HepG2 (cell line): ENCODE results near the gene GLE1. TPM values are rescaled to one million over a fixed set of nuclear protein-coding genes. Genes with fewer than 3 reads are reported as not detected.

Experiments
- ARID4A ChIP-seq: sonication (generic); formaldehyde crosslinking; IDR thresholded peaks from 2 replicates; pipeline ENCODE4 v1.5.0; 2020; ENCODE audit warnings: mild to moderate bottlenecking, missing genetic modification reagents, borderline replicate concordance
- CAMTA2 ChIP-seq: sonication (generic); formaldehyde crosslinking; IDR thresholded peaks from 2 replicates; pipeline ENCODE4 v1.4.0; 2020; ENCODE audit warnings: mild to moderate bottlenecking, missing genetic modification reagents, borderline replicate concordance
- CBX2 ChIP-seq, 2 experiments: fragments of 200-600 bp in 1 of 2; sonication (generic); formaldehyde crosslinking in 1 of 2; IDR thresholded peaks; 2 replicates each; pipeline versions ENCODE4 v1.7.0 to v1.8.1; 2018 to 2022; ENCODE audit warnings: low read depth in 2 of 2, low read length in 1 of 2, mild to moderate bottlenecking in 1 of 2, missing genetic modification reagents in 1 of 2
- CREB1 ChIP-seq, 2 experiments: fragments of 450-650 bp in 1 of 2; IDR thresholded peaks; 2 replicates each; pipeline ENCODE4 v1.6.1; 2016 to 2017; ENCODE audit warnings: control low read depth in 1 of 2, mild to moderate bottlenecking in 1 of 2, missing compliant biosample characterization in 1 of 2, missing genetic modification characterization in 1 of 2
- ESRRA ChIP-seq: sonication (generic); formaldehyde crosslinking; IDR thresholded peaks from 2 replicates; pipeline ENCODE4 v1.5.1; 2020; ENCODE audit warnings: mild to moderate bottlenecking, low read depth, missing genetic modification reagents
- FOXA3 ChIP-seq: IDR thresholded peaks from 2 replicates; pipeline ENCODE4 v1.6.1; 2016; ENCODE audit warnings: missing genetic modification reagents, missing compliant biosample characterization
- HNF4A ChIP-seq: sonication (generic); formaldehyde crosslinking; IDR thresholded peaks from 2 replicates; pipeline ENCODE4 v1.4.0; 2020; ENCODE audit warnings: missing genetic modification reagents
- NFYC ChIP-seq: IDR thresholded peaks from 2 replicates; pipeline ENCODE4 v1.6.1; 2016; ENCODE audit warnings: missing genetic modification reagents, missing compliant biosample characterization
- THAP9 ChIP-seq: sonication (generic); formaldehyde crosslinking; IDR thresholded peaks from 2 replicates; pipeline ENCODE4; 2020; ENCODE audit warnings: missing genetic modification reagents, mild to moderate bottlenecking, borderline replicate concordance
- polyA plus RNA-seq, 8 experiments: library from polyadenylated mRNA; depleted of rRNA in 3 of 8; stranded (reverse) in 7 of 8; unstranded in 1 of 8; fragments of >200 nt; fragmentation: Illumina TruSeq in 4 of 8; extraction: Trizol in 4 of 8; gene quantifications; 2 replicates each; pipeline versions ENCODE4 v1.2.1 to v1.2.3, GENCODE V29; 2011 to 2016; ENCODE audit warnings: low read depth in 4 of 8, missing spikeins in 1 of 8, mixed read lengths in 1 of 8; ENCODE audit not compliant: insufficient read depth in 1 of 8
- total RNA-seq, 5 experiments: library from RNA; depleted of rRNA; stranded (reverse); fragments of >200 nt; fragmentation: Illumina TruSeq; extraction: Trizol; gene quantifications; 2 replicates each; pipeline ENCODE4 v1.2.3, GENCODE V29; 2016; ENCODE audit warnings: low read depth in 1 of 5
- TF ChIP-seq, protein P1 (sequence below): sonication (generic); formaldehyde crosslinking; IDR thresholded peaks from 2 replicates; pipeline ENCODE4 v1.5.0; 2020; ENCODE audit warnings: missing genetic modification reagents
- TF ChIP-seq, protein P2 (sequence below): sonication (generic); formaldehyde crosslinking; IDR thresholded peaks from 2 replicates; pipeline ENCODE4 v1.5.1; 2020; ENCODE audit warnings: missing genetic modification reagents, mild to moderate bottlenecking, borderline replicate concordance

The GLE1 gene
- total and polyA plus RNA-seq, 2 of the 13 experiments (the other 11 are each of a cell fraction or from before 2014, with no cell fraction given), result 14.7 to 28.8 TPM

GRCh38 chr9:128558431-128559310, 54.2 kb downstream of the GLE1 start (continued):
- TF ChIP-seq, protein P1, sequence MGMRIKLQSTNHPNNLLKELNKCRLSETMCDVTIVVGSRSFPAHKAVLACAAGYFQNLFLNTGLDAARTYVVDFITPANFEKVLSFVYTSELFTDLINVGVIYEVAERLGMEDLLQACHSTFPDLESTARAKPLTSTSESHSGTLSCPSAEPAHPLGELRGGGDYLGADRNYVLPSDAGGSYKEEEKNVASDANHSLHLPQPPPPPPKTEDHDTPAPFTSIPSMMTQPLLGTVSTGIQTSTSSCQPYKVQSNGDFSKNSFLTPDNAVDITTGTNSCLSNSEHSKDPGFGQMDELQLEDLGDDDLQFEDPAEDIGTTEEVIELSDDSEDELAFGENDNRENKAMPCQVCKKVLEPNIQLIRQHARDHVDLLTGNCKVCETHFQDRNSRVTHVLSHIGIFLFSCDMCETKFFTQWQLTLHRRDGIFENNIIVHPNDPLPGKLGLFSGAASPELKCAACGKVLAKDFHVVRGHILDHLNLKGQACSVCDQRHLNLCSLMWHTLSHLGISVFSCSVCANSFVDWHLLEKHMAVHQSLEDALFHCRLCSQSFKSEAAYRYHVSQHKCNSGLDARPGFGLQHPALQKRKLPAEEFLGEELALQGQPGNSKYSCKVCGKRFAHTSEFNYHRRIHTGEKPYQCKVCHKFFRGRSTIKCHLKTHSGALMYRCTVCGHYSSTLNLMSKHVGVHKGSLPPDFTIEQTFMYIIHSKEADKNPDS (CRISPR knock-in tag), result no peak
- no peak for TF ChIP-seq CREB1 (IDR thresholded peaks at IDR 0.05)
- TF ChIP-seq CREB1 (CRISPR knock-in tag; IDR thresholded peaks at IDR 0.05), result no peak
- 0 out of 2 replicates have a peak, but pooled peaks have one; percentile 46 for TF ChIP-seq THAP9 (CRISPR knock-in tag)
- TF ChIP-seq, protein P2, sequence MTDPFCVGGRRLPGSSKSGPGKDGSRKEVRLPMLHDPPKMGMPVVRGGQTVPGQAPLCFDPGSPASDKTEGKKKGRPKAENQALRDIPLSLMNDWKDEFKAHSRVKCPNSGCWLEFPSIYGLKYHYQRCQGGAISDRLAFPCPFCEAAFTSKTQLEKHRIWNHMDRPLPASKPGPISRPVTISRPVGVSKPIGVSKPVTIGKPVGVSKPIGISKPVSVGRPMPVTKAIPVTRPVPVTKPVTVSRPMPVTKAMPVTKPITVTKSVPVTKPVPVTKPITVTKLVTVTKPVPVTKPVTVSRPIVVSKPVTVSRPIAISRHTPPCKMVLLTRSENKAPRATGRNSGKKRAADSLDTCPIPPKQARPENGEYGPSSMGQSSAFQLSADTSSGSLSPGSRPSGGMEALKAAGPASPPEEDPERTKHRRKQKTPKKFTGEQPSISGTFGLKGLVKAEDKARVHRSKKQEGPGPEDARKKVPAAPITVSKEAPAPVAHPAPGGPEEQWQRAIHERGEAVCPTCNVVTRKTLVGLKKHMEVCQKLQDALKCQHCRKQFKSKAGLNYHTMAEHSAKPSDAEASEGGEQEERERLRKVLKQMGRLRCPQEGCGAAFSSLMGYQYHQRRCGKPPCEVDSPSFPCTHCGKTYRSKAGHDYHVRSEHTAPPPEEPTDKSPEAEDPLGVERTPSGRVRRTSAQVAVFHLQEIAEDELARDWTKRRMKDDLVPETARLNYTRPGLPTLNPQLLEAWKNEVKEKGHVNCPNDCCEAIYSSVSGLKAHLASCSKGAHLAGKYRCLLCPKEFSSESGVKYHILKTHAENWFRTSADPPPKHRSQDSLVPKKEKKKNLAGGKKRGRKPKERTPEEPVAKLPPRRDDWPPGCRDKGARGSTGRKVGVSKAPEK (CRISPR knock-in tag), result no peak
- 0 out of 2 replicates have a peak, but pooled peaks have one; percentile 11 for TF ChIP-seq HNF4A (CRISPR knock-in tag)
- TF ChIP-seq ARID4A, result peak; percentile 16; the same call in 1 of the 2 replicates
- TF ChIP-seq CAMTA2 (CRISPR knock-in tag), result no peak
- TF ChIP-seq FOXA3, result no peak
- no peak for TF ChIP-seq NFYC
- TF ChIP-seq ESRRA (CRISPR knock-in tag), result no peak
- TF ChIP-seq CBX2 (IDR thresholded peaks at IDR 0.05; ENCODE audit: low read depth, low read length), result no peak
- no peak for TF ChIP-seq CBX2 (CRISPR knock-in tag; IDR thresholded peaks at IDR 0.05; ENCODE audit: low read depth)
